Measurements from ENCODE around the gene SRXN1.

The SRXN1 gene

DNA sequence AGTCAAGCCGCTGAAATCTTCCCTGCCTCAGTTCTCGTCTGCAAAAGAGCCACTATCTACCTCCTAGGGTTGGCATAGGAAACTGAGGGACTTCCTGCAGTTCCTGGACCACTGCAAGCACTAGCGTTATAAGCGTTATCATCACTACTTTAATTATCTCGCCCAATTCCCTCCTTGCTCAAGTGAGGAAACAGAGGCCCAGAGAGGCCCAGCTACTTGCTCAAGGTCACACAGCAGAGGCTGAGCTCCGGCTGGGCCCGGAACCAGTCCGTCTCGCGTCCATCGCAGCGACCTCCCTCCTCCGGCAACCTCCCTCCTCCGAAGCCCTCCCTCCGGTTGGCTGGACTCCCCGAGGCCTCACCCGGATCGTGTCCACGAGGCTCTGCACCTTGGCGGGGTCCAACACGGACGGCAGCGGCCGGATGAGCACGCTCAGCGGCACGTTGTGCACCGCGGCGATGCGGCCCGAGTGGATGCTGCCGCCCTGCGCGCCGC is 338 bp downstream of the SRXN1 start:
- H3K4me3 ChIP-seq (ENCODE audit: low read depth, low read length): peak overlapping the region; percentile 86
- H3K27ac ChIP-seq (ENCODE audit: low read depth, low read length): no peak overlapping the region; the same call in 1 of the 2 replicates

DNA sequence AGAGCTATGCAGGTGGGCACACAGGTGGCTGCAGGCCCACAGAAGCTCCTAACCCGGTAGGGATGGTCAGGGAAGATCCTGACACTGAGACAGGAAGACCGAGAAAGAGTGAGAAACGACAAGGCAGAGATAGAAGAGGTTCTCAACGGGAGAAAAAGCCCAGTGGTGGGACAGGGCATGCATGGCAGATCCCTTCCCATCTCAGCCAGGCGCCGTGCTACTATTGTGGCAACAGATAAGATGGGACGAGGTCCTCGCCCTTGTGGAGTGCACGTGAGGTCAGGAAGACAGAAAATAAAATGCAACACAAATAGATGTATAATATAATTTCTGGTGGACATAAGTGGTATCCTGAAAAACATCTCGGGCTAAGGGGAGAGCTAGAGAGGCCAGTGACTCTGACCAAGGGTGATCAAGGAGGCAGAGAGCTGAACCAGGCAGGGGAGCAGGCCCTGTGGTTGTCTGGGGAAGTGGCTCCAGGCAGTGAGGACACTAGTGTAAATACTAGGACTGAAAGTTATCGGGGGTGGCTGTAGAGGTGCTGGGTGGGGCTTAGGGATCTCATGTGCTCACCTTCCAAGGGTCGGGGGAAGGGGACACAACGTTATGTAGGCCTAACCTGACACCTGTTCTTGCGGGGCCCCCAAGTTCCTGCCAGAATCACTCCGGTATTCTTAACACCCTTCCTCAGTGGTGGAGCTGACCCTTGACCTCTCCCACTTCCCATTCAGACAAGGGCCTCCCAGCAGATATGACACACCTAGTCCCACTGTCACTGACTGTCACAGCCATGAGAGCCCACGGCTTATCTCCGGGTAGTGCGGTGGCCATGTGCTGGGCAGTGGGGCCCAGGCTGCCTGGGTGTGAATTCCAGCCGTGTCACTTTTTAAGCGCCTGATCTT is 1.0 kb downstream of the SRXN1 start:
- Histone ChIP-seq H3K27ac (ENCODE audit: low read depth, low read length) (no peak overlapping the region), H3K36me3 (ENCODE audit: control insufficient read depth, insufficient read depth, low read length) (peaks cover 40% of the 10 kb centered on the region), H3K4me1 (ENCODE audit: control insufficient read depth, insufficient read depth, low read length) (peaks cover 27% of the 10 kb centered on the region), H3K9me3 (ENCODE audit: control insufficient read depth, insufficient read depth, low read depth, low read length) (no peaks in the 10 kb centered on the region), H3K9ac (ENCODE audit: low read length) (peak overlapping the region; percentile 89), H3K4me3 (ENCODE audit: low read depth, low read length) (peak overlapping the region; percentile 86), H3K27me3 (ENCODE audit: control insufficient read depth, insufficient read depth, low read length) (peaks cover 4% of the 10 kb centered on the region; the same call in 1 of the 2 replicates)

More for the DNA sequence above, 338 bp downstream of the SRXN1 start:
- Histone ChIP-seq H3K4me1 (ENCODE audit: control insufficient read depth, insufficient read depth, low read length) (peaks cover 33% of the 10 kb centered on the region), H3K36me3 (ENCODE audit: control insufficient read depth, insufficient read depth, low read length) (peaks cover 33% of the 10 kb centered on the region), H3K9me3 (ENCODE audit: control insufficient read depth, insufficient read depth, low read depth, low read length) (no peaks in the 10 kb centered on the region), H3K9ac (ENCODE audit: low read length) (peak overlapping the region; percentile 89), H3K27me3 (ENCODE audit: control insufficient read depth, insufficient read depth, low read length) (peaks cover 4% of the 10 kb centered on the region; the same call in 1 of the 2 replicates)

DNA sequence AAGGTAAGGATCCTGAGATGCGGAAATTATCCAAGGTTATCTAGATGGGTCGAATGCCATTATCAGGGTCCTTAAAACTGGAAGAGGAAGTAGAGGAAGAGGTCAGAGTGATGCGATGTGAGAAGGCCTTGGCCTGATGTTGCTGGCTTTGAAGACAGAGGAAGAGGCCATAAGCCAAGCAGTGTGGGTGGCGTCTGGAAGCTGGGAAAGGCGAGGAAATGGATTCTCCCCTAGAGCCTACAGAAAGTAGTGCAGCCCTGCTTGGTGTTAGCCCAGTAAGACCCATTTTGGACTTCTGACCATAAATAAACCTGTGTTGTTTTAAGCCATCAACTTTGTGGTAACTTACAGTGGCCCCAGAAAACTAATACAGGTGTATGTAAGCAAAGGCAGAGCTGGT is 2.0 kb downstream of the SRXN1 start:
- Histone ChIP-seq H3K27me3 (ENCODE audit: control insufficient read depth, insufficient read depth, low read length) (peaks cover 4% of the 10 kb centered on the region; the same call in 1 of the 2 replicates), H3K9ac (ENCODE audit: low read length) (no peak overlapping the region), H3K4me3 (ENCODE audit: low read depth, low read length) (no peak overlapping the region), H3K27ac (ENCODE audit: low read depth, low read length) (no peak overlapping the region), H3K4me1 (ENCODE audit: control insufficient read depth, insufficient read depth, low read length) (peaks cover 20% of the 10 kb centered on the region), H3K36me3 (ENCODE audit: control insufficient read depth, insufficient read depth, low read length) (peaks cover 42% of the 10 kb centered on the region), H3K9me3 (ENCODE audit: control insufficient read depth, insufficient read depth, low read depth, low read length) (no peaks in the 10 kb centered on the region)

DNA sequence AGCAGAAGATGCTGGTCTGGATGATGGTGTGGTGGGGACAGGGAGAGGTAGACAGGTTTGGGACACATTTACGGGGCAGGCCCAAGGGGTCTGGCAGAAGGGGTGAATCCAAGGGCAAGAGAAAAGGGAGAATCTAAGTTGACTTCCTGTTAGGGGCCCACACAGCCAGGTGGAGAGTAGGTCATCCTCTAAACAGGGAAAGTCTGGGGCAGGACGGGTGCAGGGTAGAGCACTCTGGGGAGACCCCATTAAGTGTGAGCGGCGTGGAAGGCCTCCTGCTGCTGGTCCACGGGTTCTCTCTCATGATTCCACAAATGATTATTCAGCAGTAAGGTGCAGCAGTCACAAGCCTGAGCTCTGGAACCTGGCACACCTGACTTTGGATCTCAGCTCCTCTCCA is 2.7 kb downstream of the SRXN1 start:
- no peaks in the 10 kb centered on the region for H3K9me3 ChIP-seq (ENCODE audit: control insufficient read depth, insufficient read depth, low read depth, low read length)
- peaks cover 4% of the 10 kb centered on the region; the same call in 1 of the 2 replicates for H3K27me3 ChIP-seq (ENCODE audit: control insufficient read depth, insufficient read depth, low read length)
- peaks cover 24% of the 10 kb centered on the region for H3K4me1 ChIP-seq (ENCODE audit: control insufficient read depth, insufficient read depth, low read length)
- H3K36me3 ChIP-seq (ENCODE audit: control insufficient read depth, insufficient read depth, low read length): peaks cover 42% of the 10 kb centered on the region
- H3K27ac ChIP-seq (ENCODE audit: low read depth, low read length): no peak overlapping the region
- H3K4me3 ChIP-seq (ENCODE audit: low read depth, low read length): no peak overlapping the region
- no peak overlapping the region for H3K9ac ChIP-seq (ENCODE audit: low read length)

DNA sequence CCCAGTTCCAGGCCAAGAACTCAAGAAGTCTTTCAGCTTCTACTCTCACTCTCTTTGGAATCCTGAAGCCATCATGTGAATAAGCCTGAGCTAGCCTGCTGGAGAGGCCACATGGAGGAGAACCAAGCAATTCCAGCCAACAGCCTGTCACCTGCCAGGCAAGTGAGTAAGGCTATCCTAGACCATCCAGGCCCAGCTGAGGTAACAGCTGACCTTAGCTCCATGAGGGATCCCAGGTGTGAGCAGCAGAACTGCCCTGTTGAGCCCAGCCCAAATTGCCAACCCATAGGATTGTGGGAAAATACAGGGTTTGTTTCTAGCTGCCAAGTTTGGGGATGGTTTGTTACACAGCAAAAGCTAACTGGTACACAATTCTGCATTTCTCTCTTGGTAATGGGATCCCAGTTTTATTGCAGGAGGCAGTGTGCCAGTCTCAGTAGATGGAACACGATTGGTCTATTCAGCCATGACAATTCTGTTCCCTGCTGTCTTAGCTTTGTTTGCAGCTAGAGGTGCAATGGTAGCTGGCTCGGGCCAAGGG is 5.5 kb downstream of the SRXN1 start:
- Histone ChIP-seq H3K9me3 (ENCODE audit: control insufficient read depth, insufficient read depth, low read depth, low read length) (no peaks in the 10 kb centered on the region), H3K9ac (ENCODE audit: low read length) (no peak overlapping the region), H3K27ac (ENCODE audit: low read depth, low read length) (no peak overlapping the region), H3K27me3 (ENCODE audit: control insufficient read depth, insufficient read depth, low read length) (no peaks in the 10 kb centered on the region), H3K36me3 (ENCODE audit: control insufficient read depth, insufficient read depth, low read length) (peaks cover 42% of the 10 kb centered on the region), H3K4me3 (ENCODE audit: low read depth, low read length) (no peak overlapping the region), H3K4me1 (ENCODE audit: control insufficient read depth, insufficient read depth, low read length) (peaks cover 16% of the 10 kb centered on the region)

DNA sequence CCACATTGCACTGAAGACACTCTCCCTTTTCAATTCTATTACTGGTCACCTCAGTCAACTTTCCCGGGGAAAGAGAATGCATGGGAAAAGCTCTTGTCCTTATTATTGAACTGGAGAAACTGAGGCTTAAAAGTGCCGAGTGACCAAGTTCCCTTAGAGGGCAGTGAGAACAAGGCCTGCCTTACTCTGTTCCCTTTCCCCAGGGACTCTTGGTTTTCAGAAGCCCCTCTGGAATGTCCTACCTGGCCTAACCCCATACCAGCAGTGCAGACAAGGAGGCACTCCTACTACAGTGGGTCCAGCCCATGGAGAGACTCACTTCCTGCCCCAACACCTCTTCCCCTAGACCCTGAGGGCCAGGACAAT is 6.1 kb downstream of the SRXN1 start:
- Histone ChIP-seq H3K4me3 (ENCODE audit: low read depth, low read length) (no peak overlapping the region), H3K4me1 (ENCODE audit: control insufficient read depth, insufficient read depth, low read length) (peaks cover 10% of the 10 kb centered on the region), H3K27ac (ENCODE audit: low read depth, low read length) (no peak overlapping the region), H3K36me3 (ENCODE audit: control insufficient read depth, insufficient read depth, low read length) (peaks cover 42% of the 10 kb centered on the region), H3K9me3 (ENCODE audit: control insufficient read depth, insufficient read depth, low read depth, low read length) (no peaks in the 10 kb centered on the region), H3K9ac (ENCODE audit: low read length) (no peak overlapping the region), H3K27me3 (ENCODE audit: control insufficient read depth, insufficient read depth, low read length) (no peaks in the 10 kb centered on the region)

DNA sequence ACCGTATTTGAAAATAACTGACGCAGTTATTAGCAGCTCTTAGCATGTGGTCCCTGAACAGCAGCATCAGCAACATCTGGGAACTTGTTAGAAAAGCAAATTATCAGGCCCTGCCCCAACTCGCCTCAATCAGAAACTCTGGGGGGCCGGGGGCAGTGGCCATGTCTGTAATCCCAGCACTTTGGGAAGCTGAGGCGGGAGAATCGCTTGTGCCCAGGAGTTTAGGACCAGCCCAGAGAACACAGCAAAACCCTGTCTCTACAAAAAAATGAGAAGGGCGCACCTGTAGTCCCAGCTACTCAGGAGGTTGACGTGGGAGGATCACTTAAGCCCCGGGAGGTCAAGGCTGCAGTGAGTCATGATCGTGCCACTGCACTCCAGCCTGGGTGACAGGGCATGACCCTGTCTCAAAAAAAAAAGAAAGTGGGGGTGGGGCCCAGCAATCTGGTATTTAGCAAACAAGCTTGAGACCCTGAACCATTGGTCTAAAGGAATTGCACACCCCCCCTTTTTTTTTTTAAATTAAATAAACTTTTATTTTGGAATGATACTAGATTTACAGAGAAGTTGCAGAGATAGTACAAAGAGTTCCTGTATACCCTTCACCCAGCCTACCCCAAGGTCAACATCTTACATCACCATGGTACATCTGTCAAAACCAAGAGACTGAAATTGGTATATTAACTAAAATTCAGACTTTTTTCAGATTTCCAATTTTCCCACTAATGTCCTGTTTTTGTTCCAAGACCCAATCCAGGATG is 6.7 kb downstream of the SRXN1 start:
- Histone ChIP-seq H3K27ac (ENCODE audit: low read depth, low read length) (no peak overlapping the region), H3K4me3 (ENCODE audit: low read depth, low read length) (no peak overlapping the region), H3K27me3 (ENCODE audit: control insufficient read depth, insufficient read depth, low read length) (no peaks in the 10 kb centered on the region), H3K4me1 (ENCODE audit: control insufficient read depth, insufficient read depth, low read length) (peaks cover 7% of the 10 kb centered on the region; the same call in 1 of the 2 replicates), H3K36me3 (ENCODE audit: control insufficient read depth, insufficient read depth, low read length) (peaks cover 42% of the 10 kb centered on the region), H3K9me3 (ENCODE audit: control insufficient read depth, insufficient read depth, low read depth, low read length) (no peaks in the 10 kb centered on the region), H3K9ac (ENCODE audit: low read length) (no peak overlapping the region)

DNA sequence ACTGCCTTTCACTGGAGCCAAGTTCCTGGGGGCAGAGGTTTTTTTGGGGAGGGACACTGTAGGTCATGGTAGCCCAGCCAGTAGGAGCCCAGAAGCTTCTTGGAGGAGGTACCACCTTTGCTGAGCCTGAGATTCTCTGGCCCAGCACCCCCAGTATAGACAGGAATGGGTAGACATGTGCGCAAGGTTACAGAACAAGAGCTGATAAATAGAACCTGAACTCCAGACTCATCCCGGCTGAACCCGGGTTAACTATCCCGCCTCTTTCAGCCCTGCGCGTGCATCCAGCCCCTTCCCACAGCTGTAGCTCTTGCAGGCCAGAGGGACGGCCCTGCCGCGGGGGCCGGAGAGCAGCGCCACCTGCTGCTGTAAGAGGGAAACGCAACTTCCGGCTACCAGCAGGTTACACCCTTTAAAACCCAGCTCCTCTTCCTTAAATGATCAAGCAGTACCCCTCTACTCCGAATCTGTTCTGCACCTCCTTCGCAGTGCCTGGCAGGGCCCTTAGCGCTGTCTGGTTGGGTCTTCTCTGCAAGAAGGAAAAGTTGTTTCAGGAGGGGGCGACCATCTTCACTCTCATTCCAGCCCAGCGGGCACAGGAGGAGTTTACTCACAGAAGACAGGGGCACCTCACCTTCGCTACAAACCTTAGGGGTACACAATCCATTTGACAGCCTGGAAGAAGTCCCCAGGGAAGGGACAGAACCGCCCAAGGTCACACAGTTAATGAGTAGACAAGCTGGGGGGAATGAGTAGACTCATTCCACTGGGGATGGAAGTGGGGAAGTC is 7.5 kb downstream of the SRXN1 start:
- H3K4me1 ChIP-seq (ENCODE audit: control insufficient read depth, insufficient read depth, low read length): peaks cover 7% of the 10 kb centered on the region; the same call in 1 of the 2 replicates
- H3K9ac ChIP-seq (ENCODE audit: low read length): no peak overlapping the region
- no peaks in the 10 kb centered on the region for H3K9me3 ChIP-seq (ENCODE audit: control insufficient read depth, insufficient read depth, low read depth, low read length)
- H3K36me3 ChIP-seq (ENCODE audit: control insufficient read depth, insufficient read depth, low read length): peaks cover 34% of the 10 kb centered on the region
- H3K4me3 ChIP-seq (ENCODE audit: low read depth, low read length): no peak overlapping the region
- no peak overlapping the region for H3K27ac ChIP-seq (ENCODE audit: low read depth, low read length)
- H3K27me3 ChIP-seq (ENCODE audit: control insufficient read depth, insufficient read depth, low read length): no peaks in the 10 kb centered on the region

DNA sequence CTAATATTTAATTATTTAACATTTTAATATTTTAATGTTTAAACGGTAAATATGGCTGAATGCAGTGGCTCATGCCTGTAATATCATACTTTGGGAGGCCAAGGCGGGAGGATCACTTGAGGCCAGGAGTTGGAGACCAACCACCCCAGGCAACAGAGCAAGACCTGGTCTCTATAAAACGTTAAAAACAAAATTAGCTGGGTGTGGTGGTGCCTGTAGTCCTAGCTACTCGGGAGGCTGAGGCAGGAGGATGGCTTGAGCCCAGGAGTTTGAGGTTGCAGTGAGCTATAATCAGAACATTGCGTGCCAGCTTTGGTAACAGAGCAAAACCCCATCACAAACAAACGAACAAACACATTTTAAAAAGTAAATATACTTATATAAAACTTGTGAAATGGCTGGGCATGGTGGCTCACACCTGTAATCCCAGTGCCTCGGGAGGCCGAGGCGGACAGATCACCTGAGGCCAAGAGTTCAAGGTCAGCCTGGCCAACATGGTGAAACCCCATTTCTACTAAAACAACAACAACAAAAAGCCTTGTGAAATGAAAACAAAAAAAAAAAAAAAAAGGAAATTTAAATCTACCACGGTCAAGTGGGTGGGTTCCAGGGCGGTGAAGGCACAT is 8.2 kb downstream of the SRXN1 start:
- no peaks in the 10 kb centered on the region for H3K27me3 ChIP-seq (ENCODE audit: control insufficient read depth, insufficient read depth, low read length)
- peaks cover 7% of the 10 kb centered on the region; the same call in 1 of the 2 replicates for H3K4me1 ChIP-seq (ENCODE audit: control insufficient read depth, insufficient read depth, low read length)
- H3K27ac ChIP-seq (ENCODE audit: low read depth, low read length): no peak overlapping the region
- no peak overlapping the region for H3K9ac ChIP-seq (ENCODE audit: low read length)
- H3K36me3 ChIP-seq (ENCODE audit: control insufficient read depth, insufficient read depth, low read length): peaks cover 27% of the 10 kb centered on the region
- no peaks in the 10 kb centered on the region for H3K9me3 ChIP-seq (ENCODE audit: control insufficient read depth, insufficient read depth, low read depth, low read length)
- H3K4me3 ChIP-seq (ENCODE audit: low read depth, low read length): no peak overlapping the region
